Measurements from ENCODE around the gene SEMA4D.

The SEMA4D gene

GRCh38 chr9:89497978-89498851 lies at the start of gene SEMA4D:
Gene SEMA4D, minus strand, starts transcription at chr9:89498113. Its CDS starts 92,657 bp downstream, at chr9:89405456.
- peak; percentile 71 for DNase-seq

GRCh38 chr9:89547000-89547399 lies 49.1 kb upstream of the SEMA4D start:
- no peak for DNase-seq

GRCh38 chr9:89544279-89544661 lies 46.4 kb upstream of the SEMA4D start:
- peak; percentile 48 for DNase-seq

GRCh38 chr9:89543621-89544278 lies 45.8 kb upstream of the SEMA4D start:
- no peak for DNase-seq

DNA sequence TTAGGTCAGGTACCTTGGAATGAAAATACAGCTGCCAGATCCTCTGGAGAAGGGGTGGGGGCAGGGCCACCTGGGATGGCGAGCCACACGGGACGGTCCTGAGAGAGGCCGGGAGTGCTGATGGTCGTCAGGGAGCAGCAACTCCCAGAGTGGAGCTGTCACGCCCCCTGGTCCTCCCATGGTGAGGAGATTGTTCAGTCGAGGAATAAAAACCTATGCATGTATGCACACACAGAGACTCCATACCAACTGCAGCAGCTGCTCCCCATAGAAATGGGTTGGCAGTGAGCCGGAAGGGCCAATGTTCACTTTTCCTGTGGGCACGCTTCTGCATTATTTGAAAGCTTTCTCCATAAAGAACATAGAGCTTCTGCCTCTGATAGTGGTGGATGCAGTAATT lies 45.2 kb upstream of the SEMA4D start:
- DNase-seq: no peak

- DNase-seq: peak; percentile 83
Measured at GRCh38 chr9:89542401-89543021, 44.6 kb upstream of the SEMA4D start.

- DNase-seq: no peak
Measured at GRCh38 chr9:89541798-89542197, 43.9 kb upstream of the SEMA4D start.

DNA sequence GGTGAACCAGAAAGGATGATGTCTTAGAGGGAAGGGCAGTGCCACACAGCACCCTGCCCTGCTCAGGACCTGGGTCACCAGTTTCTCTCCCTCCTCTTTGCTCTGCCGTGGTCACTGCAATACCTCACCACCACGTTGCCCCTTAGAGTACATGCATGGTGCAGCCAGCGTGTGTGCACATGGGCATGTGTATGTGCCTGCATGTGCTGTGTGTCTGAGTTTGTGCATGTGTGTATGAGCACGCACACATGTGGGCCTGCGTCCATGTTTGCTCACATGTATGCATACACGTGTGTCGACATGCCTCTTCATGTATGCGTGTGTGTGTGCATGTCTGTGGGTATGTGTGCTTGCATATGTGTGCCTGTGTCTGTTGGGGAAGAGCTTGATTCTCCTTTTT lies 41.5 kb upstream of the SEMA4D start:
- no peak for DNase-seq

DNA sequence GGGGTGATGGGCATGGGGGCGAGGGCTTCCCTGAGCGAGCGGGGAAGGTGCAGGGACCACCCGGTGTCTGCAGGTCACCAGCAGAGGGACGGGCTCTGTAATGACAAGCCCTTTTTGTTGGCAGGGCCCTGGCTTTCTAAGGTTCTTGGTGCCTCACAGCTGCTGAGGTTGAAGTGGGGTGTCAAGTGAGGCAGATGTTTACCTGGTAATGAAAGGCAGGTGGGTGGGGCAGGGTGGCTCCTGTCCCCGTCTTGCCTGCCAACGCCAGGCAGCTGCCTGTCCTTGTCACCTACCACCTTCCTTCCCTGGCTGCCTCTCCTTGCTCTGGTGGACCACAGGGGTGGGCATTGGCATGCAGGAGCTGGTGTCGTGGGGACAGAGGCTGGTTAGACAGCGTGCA lies 41.0 kb upstream of the SEMA4D start:
- no peak for DNase-seq

DNA sequence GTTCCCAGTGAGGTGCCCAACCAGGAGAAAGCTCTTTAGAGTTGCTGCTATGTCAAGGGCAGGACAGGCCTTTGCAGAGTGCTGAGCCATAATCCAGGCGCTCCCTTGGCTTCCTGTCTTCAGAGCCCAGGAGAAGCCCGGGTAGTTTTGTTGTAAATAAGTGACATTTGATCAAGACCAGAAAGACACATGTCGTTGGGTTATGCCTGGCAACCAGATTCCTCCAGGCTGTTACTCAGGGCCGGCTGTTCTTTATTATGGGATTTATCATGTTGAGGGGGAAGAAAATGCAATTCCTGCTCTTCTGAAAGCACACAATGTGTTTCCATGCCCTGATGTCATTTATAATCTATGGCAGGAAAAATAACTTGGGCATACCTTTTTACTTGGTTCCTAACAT lies 39.3 kb upstream of the SEMA4D start:
- DNase-seq: no peak

GRCh38 chr9:89536600-89536999 lies 38.7 kb upstream of the SEMA4D start:
- no peak for DNase-seq

DNA sequence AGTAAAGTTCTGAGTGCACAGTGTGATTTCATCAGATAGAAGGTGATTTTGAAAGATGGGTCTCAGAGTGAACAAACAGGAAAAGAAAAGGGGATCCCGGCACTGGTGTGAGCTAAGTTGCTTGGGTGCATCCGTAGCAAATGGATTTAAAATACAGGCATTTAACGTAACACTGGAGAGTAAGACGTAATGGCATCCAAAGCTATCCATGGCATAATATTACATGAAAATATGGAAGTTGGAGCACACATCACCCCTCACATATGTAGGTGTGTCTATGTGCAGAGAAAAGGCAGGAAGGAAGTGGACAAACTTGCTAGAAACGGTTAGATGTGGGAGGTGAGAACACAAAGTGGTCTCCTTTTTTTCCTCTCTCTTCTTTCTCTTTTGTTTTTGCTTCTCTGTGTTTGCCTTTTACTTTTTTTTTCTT lies 38.2 kb upstream of the SEMA4D start:
- no peak for DNase-seq

- no peak for DNase-seq
Measured at GRCh38 chr9:89535461-89535860, 37.5 kb upstream of the SEMA4D start.

DNA sequence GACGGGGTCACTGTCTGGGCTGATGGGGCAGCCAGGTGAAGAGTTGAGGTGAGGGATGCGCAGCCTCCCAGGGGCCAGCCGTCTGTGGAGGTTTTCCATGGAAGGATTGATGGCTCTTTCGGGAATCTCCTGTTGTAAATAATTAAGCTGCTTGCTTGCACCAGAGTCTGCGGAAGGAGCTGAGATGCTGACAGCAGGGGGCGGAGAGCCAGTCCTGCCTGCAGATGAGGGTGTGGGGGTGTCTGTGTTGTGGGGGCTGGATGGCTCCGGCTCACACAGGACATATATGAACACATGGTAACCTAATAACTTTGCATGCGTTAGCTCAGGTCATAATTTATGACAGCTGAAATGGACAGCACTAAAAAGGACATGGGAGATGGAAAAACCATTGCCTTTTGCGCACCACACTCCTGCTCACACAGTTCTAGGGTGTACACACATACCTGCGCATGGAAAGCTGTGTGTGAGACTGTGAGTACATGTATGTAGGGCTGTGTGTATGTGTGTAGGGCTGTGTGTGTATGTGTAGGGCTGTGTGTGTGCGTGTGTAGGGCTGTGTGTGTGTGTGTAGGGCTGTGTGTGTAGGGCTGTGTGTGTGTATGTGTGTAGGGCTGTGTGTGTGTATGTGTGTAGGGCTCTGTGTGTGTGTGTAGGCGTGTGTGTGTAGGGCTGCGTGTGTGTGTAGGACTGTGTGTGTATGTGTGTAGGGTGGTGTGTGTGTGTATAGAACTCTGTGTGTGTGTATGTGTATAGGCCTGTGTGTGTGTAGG lies 36.8 kb upstream of the SEMA4D start:
- no peak for DNase-seq

DNA sequence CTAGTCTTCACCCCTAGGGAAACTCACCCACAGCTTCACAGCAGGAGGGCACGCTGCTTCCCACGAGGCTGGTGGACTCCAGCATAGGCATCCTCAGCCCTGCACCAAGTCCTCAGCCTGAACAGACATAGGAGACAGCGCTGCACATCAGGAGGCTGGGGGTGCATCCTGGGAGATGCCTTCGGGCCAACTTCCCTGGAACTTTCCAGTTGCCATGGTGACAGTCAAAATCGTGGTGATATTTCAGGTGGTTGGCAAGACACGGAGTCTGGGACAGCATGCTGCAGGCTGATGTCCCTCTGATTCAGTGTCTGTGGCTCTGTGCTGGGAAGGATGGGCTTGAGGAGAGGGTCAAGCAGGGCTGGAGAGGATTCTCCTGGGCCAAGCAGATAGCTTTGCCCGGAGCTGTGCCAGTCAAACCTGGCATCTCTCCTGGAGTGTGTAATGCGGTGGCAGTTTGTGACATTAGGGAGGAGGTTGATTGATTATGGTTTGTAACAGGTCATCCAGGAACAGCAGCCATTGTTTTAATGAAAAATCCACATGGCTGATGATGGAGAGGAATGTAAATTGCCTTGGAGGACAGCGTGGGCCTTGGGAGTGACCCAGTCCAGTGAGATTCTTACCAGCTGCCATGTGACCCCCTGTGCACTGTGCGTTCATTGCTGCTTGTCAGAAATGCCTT lies 35.6 kb upstream of the SEMA4D start:
- DNase-seq: no peak

- DNase-seq: no peak
Measured at GRCh38 chr9:89532944-89533343, 35.0 kb upstream of the SEMA4D start.

DNA sequence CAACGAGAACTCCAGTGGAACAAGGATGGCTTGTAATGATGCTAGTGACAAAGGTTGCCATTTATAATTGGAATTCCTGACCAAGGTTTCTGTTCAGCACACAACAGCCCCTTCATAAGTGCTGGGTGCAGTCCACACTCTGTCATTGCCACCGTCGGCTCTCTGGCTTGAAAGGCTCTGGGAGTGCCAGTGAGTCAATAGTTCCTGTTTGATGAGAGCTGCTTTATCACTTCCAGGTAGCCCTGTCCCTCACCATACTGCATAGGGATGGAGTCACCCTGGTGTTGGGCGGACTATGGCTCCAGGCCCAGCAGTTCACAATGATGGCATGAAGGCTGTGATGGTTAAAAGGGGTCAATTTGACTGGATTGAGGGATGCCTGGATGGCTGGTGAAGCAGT lies 34.6 kb upstream of the SEMA4D start:
- no peak for DNase-seq

DNA sequence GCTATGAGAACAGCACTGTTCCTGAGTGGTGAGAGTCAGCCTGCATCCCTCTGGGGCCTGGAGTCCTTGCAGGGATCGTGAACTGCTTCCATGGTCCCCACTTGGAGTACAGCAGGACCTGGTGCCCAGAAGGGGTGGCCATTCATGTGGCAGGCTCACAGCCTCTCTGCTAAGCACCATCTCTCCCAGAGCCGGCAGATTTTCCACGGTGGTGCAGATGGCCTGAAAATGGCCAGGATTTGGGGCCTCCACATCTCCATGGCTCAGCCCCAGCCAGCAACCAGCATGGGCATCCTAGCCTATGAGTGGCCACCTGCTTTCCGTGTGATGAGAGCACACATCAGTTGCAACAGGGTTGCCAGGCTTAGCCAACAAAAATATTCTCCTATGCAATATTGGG lies 33.9 kb upstream of the SEMA4D start:
- no peak for DNase-seq

DNA sequence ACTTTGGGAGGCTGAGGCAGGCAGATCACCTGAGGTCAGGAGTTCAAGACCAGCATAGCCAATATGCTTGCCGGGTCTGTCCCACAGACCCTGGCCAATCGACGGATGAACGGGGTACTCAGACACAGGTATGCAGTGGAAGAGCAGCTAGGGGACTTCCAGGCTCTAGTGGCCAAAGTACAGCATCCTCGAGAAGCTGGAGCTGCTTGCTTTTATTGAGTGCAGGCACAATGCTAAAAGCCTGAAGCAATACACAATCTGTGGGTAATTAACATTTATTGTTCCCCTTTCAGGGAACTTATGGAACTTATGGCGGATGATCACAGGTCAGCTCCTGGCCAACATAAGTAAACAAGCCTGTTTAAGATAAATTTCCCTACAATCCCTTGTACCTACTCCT lies 32.8 kb upstream of the SEMA4D start:
- no peak for DNase-seq

DNA sequence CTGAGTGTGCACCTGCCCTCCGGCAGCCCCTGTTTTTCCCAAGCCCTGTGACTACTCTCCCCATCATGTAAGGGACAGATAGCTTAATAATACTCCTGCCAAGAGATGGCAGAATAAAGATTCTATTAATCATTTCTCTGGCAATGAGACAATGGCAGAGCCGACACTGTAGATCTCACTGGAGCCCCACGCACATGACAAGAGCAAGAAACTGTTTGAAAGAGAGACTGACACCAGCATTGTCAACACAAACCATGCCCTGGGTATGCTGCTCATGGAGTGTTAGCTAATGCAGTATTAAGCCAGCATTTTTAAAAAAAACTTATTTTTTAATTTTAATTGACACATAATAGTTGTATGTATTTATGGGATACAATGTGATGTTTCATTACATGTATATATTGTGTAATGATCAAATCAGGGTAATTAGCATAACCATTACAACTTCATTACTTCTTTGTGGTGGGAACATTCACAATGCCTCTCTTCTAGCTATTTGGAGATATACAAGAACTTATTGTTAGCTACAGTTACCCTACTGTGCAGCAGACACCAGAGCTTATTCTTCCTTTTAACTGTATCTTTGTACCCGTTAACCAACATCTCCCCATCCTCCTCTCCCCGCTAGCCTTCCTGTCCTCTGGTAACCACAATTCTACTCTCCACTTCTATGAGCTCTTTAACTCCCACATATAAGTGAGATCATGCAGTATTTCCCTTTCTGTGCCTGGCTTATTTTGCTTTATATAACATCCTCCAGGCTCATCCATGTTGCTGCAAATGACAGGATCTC lies 31.5 kb upstream of the SEMA4D start:
- no peak for DNase-seq

GRCh38 chr9:89528540-89528939 lies 30.6 kb upstream of the SEMA4D start:
- DNase-seq: no peak

GRCh38 chr9:89528131-89528530 lies 30.2 kb upstream of the SEMA4D start:
- no peak for DNase-seq

Measured in islet precursor cell (in vitro differentiated cells).